Ovary (tissue), 3 donors: Measurements from ENCODE around the gene TRIO.

Experiments
- EP300 ChIP-seq: sonication (generic); formaldehyde crosslinking; IDR thresholded peaks from one replicate; pipeline ENCODE4 v1.6.1; 2017; ENCODE audit warnings: antibody characterized with exemption
- TF ChIP-seq, protein P1 (sequence below), 3 donors: fragments of 450-650 bp in 2 of 3; fragments of 200-600 bp in 1 of 3; IDR thresholded peaks; one replicate each; pipeline versions ENCODE4 v1.5.1 to v1.8.0; 2016 to 2022; ENCODE audit warnings: antibody characterized with exemption in 3 of 3, mild to moderate bottlenecking in 1 of 3
- donor health status: DM: no; HTN: no; CAD: no.

DNA sequence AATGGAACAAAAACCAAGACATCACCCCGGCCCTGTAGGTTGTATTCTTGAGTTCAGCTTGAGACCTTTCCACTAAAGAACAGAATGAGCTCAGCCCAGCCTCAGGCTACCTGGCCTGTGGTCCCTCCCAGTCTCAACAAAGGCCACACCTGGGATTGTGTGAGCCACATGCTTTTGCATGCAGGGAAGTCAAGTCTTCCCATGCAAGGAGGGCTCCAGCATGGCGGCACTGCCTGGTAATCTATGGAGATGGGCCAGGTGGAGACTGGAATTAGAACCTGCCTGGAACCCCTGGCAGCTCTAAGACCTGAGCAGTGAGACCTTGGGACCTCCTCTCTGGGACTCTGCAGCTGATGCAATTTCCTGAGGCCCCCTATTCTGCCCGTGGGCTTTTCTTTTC lies 389.0 kb downstream of the TRIO start:
- TF ChIP-seq, protein P1, sequence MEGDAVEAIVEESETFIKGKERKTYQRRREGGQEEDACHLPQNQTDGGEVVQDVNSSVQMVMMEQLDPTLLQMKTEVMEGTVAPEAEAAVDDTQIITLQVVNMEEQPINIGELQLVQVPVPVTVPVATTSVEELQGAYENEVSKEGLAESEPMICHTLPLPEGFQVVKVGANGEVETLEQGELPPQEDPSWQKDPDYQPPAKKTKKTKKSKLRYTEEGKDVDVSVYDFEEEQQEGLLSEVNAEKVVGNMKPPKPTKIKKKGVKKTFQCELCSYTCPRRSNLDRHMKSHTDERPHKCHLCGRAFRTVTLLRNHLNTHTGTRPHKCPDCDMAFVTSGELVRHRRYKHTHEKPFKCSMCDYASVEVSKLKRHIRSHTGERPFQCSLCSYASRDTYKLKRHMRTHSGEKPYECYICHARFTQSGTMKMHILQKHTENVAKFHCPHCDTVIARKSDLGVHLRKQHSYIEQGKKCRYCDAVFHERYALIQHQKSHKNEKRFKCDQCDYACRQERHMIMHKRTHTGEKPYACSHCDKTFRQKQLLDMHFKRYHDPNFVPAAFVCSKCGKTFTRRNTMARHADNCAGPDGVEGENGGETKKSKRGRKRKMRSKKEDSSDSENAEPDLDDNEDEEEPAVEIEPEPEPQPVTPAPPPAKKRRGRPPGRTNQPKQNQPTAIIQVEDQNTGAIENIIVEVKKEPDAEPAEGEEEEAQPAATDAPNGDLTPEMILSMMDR (IDR thresholded peaks at IDR 0.05): no peak
- no peak for TF ChIP-seq EP300
